K562 (cell line): Measurements from ENCODE around the gene GLI1.

Experiments used
- EP300 ChIP-seq: IDR thresholded peaks from 2 replicates; pipeline ENCODE4 v1.6.1; 2012; ENCODE audit warnings: low read length, improper control_type of control experiment
- HDAC3 ChIP-seq: fragments of 450-650 bp; IDR thresholded peaks from 2 replicates; pipeline ENCODE4 v1.6.1; 2018; ENCODE audit warnings: borderline replicate concordance, mild to moderate bottlenecking, moderate library complexity; ENCODE audit not compliant: partially characterized antibody
- NFRKB ChIP-seq: fragments of 450-650 bp; IDR thresholded peaks from 2 replicates; pipeline ENCODE4 v1.6.1; 2016; ENCODE audit warnings: low read depth
- POLR2A ChIP-seq: fragments of 450-650 bp; conservative IDR thresholded peaks from 2 replicates; pipeline ENCODE4 v1.6.1; 2016
- POLR3G ChIP-seq: IDR thresholded peaks from 2 replicates; pipeline ENCODE4 v1.6.1; 2011; ENCODE audit not compliant: insufficient read length, insufficient replicate concordance; ENCODE audit errors: extremely low read depth
- TAF1 ChIP-seq: IDR thresholded peaks from 2 replicates; pipeline ENCODE4 v1.6.1; 2011; ENCODE audit warnings: mild to moderate bottlenecking, low read length, moderate library complexity; ENCODE audit not compliant: insufficient read depth, control insufficient read depth, severe bottlenecking; ENCODE audit errors: extremely low read depth
- TF ChIP-seq, protein P1 (sequence below): IDR thresholded peaks from 3 replicates; pipeline ENCODE4 v1.6.1; 2011; ENCODE audit warnings: borderline replicate concordance, mild to moderate bottlenecking; ENCODE audit not compliant: insufficient read length, insufficient read depth
- TF ChIP-seq, protein P2 (sequence below), 3 experiments: IDR thresholded peaks in 2 of 3; conservative IDR thresholded peaks in 1 of 3; 2 replicates each; pipeline ENCODE4 v1.5.1; 2011 to 2012; ENCODE audit warnings: low read length in 3 of 3, mild to moderate bottlenecking in 3 of 3, control low read depth in 2 of 3, improper control_type of control experiment in 1 of 3, inconsistent platforms in 1 of 3, low read depth in 1 of 3, mixed read lengths in 1 of 3, moderate library complexity in 1 of 3; ENCODE audit not compliant: insufficient read depth in 2 of 3
- TF ChIP-seq, protein P3 (sequence below), 2 experiments: fragments of 450-650 bp; IDR thresholded peaks; 2 replicates each; pipeline ENCODE4 v1.6.1; 2016
- TF ChIP-seq, protein P4 (sequence below): fragments of 450-650 bp; IDR thresholded peaks from 2 replicates; pipeline ENCODE4 v1.6.1; 2017; ENCODE audit warnings: antibody characterized with exemption, mild to moderate bottlenecking
- TF ChIP-seq, protein P5 (sequence below), 2 experiments: fragments of 450-650 bp; IDR thresholded peaks; 2 replicates each; pipeline ENCODE4 v1.6.1; 2016; ENCODE audit warnings: mild to moderate bottlenecking in 2 of 2, borderline replicate concordance in 1 of 2, low read depth in 1 of 2, moderate library complexity in 1 of 2

DNA sequence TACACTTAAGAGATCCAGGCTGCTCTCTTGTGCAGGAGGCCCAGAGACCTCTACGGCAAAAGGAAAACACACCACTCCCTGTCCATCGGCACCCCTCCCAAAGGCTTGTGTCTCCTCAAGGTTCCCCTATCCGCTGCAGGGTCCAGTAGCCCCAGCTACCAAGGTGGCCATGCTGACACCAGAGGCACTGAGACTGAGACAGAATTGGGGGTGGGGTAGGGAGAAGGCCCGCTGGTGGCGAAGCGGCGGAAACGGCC lies 60.1 kb downstream of the GLI1 start:
- TF ChIP-seq HDAC3: no peak
- TF ChIP-seq, protein P1, sequence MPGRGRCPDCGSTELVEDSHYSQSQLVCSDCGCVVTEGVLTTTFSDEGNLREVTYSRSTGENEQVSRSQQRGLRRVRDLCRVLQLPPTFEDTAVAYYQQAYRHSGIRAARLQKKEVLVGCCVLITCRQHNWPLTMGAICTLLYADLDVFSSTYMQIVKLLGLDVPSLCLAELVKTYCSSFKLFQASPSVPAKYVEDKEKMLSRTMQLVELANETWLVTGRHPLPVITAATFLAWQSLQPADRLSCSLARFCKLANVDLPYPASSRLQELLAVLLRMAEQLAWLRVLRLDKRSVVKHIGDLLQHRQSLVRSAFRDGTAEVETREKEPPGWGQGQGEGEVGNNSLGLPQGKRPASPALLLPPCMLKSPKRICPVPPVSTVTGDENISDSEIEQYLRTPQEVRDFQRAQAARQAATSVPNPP: no peak
- 0 out of 2 replicates have a peak, but pooled peaks have one; percentile 31 for TF ChIP-seq NFRKB
- TF ChIP-seq, protein P2, sequence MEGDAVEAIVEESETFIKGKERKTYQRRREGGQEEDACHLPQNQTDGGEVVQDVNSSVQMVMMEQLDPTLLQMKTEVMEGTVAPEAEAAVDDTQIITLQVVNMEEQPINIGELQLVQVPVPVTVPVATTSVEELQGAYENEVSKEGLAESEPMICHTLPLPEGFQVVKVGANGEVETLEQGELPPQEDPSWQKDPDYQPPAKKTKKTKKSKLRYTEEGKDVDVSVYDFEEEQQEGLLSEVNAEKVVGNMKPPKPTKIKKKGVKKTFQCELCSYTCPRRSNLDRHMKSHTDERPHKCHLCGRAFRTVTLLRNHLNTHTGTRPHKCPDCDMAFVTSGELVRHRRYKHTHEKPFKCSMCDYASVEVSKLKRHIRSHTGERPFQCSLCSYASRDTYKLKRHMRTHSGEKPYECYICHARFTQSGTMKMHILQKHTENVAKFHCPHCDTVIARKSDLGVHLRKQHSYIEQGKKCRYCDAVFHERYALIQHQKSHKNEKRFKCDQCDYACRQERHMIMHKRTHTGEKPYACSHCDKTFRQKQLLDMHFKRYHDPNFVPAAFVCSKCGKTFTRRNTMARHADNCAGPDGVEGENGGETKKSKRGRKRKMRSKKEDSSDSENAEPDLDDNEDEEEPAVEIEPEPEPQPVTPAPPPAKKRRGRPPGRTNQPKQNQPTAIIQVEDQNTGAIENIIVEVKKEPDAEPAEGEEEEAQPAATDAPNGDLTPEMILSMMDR (IDR thresholded peaks at IDR 0.05 in 2 of 3, conservative IDR thresholded peaks at IDR 0.05 in 1 of 3; ENCODE audit: insufficient read depth in 2 of 3, low read depth in 1 of 3, low read length in 3 of 3): no peak
- TF ChIP-seq TAF1: no peak
- TF ChIP-seq POLR3G: no peak
- TF ChIP-seq EP300: no peak
- TF ChIP-seq POLR2A: no peak
- TF ChIP-seq, protein P3, sequence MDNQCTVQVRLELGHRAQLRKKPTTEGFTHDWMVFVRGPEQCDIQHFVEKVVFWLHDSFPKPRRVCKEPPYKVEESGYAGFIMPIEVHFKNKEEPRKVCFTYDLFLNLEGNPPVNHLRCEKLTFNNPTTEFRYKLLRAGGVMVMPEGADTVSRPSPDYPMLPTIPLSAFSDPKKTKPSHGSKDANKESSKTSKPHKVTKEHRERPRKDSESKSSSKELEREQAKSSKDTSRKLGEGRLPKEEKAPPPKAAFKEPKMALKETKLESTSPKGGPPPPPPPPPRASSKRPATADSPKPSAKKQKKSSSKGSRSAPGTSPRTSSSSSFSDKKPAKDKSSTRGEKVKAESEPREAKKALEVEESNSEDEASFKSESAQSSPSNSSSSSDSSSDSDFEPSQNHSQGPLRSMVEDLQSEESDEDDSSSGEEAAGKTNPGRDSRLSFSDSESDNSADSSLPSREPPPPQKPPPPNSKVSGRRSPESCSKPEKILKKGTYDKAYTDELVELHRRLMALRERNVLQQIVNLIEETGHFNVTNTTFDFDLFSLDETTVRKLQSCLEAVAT (IDR thresholded peaks at IDR 0.05): no peak; a peak in 1 of 4 replicates
- TF ChIP-seq, protein P4, sequence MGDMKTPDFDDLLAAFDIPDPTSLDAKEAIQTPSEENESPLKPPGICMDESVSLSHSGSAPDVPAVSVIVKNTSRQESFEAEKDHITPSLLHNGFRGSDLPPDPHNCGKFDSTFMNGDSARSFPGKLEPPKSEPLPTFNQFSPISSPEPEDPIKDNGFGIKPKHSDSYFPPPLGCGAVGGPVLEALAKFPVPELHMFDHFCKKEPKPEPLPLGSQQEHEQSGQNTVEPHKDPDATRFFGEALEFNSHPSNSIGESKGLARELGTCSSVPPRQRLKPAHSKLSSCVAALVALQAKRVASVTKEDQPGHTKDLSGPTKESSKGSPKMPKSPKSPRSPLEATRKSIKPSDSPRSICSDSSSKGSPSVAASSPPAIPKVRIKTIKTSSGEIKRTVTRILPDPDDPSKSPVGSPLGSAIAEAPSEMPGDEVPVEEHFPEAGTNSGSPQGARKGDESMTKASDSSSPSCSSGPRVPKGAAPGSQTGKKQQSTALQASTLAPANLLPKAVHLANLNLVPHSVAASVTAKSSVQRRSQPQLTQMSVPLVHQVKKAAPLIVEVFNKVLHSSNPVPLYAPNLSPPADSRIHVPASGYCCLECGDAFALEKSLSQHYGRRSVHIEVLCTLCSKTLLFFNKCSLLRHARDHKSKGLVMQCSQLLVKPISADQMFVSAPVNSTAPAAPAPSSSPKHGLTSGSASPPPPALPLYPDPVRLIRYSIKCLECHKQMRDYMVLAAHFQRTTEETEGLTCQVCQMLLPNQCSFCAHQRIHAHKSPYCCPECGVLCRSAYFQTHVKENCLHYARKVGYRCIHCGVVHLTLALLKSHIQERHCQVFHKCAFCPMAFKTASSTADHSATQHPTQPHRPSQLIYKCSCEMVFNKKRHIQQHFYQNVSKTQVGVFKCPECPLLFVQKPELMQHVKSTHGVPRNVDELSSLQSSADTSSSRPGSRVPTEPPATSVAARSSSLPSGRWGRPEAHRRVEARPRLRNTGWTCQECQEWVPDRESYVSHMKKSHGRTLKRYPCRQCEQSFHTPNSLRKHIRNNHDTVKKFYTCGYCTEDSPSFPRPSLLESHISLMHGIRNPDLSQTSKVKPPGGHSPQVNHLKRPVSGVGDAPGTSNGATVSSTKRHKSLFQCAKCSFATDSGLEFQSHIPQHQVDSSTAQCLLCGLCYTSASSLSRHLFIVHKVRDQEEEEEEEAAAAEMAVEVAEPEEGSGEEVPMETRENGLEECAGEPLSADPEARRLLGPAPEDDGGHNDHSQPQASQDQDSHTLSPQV: no peak
- TF ChIP-seq, protein P5, sequence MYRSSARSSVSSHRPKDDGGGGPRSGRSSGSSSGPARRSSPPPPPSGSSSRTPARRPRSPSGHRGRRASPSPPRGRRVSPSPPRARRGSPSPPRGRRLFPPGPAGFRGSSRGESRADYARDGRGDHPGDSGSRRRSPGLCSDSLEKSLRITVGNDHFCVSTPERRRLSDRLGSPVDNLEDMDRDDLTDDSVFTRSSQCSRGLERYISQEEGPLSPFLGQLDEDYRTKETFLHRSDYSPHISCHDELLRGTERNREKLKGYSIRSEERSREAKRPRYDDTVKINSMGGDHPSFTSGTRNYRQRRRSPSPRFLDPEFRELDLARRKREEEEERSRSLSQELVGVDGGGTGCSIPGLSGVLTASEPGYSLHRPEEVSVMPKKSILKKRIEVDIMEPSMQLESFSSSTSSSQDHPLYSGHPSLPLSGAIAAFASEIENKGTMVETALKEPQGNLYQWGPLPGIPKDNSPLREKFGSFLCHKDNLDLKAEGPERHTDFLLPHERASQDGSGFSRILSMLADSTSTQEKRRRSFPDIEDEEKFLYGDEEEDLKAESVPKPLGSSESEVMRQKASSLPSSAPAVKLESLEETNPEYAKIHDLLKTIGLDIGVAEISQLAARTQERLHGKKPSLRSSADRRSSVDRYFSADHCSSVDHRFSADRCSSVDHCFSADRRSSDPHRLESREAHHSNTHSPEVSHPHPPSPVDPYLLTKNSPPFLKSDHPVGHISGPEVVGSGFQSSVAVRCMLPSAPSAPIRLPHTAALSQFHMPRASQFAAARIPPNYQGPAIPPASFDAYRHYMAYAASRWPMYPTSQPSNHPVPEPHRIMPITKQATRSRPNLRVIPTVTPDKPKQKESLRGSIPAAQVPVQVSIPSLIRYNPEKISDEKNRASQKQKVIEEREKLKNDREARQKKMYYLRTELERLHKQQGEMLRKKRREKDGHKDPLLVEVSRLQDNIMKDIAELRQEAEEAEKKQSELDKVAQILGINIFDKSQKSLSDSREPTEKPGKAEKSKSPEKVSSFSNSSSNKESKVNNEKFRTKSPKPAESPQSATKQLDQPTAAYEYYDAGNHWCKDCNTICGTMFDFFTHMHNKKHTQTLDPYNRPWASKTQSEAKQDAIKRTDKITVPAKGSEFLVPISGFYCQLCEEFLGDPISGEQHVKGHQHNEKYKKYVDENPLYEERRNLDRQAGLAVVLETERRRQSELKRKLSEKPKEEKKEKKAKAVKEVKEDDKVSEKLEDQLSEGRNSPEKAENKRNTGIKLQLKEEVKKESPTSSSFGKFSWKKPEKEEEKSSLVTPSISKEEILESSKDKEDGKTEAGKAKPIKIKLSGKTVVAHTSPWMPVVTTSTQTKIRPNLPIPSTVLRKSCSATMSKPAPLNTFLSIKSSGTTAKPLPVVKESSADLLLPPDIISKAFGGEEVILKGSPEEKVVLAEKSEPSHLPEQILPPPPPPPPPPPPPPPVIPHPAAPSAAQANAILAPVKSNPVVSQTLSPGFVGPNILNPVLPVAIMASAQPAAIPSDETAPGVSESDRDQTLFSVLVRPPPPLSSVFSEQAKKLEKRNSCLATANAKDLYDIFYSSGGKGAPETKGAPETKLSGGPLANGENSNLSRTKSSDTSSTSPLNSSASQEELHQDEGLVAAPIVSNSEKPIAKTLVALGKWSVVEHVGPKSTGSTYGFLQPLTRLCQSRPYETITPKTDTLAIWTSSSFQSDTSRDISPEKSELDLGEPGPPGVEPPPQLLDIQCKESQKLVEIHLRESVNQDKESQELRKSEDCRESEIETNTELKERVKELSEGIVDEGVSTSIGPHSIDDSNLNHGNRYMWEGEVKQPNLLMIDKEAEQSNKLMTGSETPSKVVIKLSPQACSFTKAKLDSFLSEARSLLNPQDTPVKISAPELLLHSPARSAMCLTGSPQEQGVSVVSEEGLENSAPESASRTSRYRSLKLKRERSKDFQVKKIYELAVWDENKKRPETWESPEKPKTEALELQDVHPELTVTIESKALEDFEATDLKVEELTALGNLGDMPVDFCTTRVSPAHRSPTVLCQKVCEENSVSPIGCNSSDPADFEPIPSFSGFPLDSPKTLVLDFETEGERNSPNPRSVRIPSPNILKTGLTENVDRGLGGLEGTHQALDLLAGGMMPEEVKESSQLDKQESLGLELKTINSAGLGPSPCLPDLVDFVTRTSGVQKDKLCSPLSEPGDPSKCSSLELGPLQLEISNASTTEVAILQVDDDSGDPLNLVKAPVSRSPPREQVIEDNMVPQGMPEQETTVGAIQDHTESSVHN (IDR thresholded peaks at IDR 0.05; ENCODE audit: borderline replicate concordance in 1 of 2, low read depth in 1 of 2): no peak
